NCI-H2029 (cell line): Measurements from ENCODE around the gene PORCN.

Source experiments
- DNase-seq: peaks from one replicate; lab custom pipeline; 2025; lab: John Stamatoyannopoulos, UW

The PORCN gene

DNA sequence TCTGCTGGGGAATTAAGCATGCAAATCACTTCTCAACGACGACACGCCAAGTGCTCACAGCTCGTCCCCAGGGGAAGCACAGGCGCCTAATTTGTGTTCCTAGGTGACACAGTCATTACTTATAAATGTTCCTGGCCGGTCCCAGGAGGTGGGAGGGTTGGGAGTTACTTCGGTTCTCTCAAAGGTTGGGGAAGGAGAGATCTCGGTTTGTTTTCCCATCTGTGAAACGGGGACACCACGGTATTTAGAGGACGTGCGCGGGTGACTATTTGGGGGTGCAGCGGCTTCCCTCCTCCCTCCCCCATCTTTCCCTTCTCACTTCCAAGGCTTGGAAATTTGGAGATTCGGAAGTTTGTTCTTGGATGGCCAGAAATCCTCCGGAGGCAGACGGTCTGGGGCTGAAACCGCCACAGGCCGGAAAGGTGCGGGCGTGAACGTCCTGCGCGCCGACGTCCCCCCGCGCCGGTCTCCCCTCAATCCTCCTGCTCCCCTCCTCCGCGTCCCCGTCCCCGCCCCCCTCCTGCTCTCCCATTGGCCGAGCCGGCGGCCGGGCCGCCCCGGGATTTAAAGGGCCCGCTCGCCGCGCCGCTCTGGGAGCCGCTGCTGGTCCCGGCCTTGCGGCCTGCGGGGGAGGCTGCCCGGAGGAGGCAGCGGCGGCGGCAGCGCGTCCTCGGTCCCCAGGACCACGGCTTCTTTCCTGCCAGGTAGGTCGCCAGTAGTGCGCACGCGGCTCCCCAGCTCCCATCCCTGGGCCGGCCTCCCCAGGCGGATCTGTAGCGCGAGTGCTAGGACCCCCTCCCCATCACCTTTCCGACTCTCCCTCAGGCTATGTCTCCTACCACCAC lies at the start of gene PORCN:
PORCN (plus strand) TSS at position 593 of the 845 bp plus-strand sequence. CDS start 829 bp downstream, outside the sequence.
- DNase-seq, result peak; percentile 2

DNA sequence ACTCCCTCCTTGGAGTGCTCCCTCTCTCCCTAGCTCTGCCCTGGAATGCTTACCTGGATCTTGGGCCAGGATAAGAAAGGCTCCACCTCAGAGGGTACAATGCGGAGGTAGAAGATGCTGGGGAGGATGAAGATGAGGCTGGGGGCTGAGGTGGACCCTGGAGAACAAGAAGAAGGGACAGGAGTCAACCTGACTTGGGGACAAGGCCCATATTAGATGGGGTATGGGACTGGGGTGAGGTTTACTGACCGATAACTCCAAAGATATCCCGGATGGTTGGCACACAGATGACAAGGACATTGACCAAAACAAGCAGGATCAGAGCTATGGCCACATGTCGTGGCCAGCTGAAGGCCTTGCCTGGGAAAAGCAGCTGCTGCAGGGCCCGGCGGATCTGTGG lies 49.3 kb upstream of the PORCN start:
- no peak for DNase-seq

DNA sequence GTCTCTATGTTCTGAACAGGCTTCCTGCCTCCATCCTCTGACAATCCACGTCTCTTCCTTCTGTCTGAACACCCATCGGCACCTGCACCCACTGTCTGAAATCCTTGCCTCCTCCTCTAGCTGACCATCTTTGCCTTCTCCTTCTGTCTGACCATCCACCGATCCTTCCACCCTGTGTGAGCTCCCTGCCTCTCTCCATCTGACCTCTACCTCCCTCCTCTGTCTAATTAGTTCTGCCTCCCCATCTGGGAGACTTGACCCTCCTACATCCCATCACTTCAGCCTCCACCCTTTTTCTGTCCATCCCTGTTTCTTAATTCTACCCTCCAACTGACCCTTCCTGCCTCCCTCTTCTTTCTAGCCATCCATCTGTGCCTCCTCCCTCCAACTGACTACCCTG lies 48.8 kb upstream of the PORCN start:
- no peak for DNase-seq

DNA sequence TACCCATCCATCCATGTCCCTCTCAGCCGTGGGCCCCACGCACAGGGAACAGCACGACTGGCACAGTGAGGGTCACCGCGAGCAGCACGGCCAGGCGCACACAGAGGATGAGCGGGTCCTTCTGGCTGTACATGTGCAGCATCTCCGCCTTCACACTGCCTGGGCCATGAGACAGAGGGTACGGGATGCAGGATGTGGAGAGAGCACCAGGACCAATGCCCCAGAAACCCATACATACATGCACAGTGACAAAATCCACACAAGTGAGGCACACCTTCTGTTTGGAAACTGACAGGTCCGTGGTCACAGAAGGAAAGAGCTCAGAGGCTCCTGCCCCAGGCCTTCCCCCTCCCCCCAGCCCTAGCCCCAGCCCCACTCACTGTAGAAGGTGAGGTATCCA lies 48.2 kb upstream of the PORCN start:
- no peak for DNase-seq

DNA sequence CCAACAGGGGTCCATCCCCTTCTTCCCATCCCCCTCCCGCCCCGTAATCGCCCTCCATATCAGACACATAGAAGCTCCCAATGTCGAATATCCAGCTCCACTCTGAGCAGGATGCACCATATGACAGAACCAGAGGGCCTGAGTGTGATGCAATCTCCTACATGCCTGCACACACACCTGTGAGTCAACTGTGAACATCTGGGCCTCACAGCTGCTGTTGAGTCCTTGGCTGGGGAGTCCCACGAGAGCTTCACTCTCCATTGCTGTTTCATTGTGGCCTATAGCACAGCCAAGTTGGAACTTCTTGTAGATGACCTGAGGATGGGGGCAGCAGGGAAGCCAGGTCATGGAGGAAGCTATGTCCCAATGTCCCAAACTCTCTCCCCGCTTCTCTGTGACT lies 47.0 kb upstream of the PORCN start:
- DNase-seq, result no peak

DNA sequence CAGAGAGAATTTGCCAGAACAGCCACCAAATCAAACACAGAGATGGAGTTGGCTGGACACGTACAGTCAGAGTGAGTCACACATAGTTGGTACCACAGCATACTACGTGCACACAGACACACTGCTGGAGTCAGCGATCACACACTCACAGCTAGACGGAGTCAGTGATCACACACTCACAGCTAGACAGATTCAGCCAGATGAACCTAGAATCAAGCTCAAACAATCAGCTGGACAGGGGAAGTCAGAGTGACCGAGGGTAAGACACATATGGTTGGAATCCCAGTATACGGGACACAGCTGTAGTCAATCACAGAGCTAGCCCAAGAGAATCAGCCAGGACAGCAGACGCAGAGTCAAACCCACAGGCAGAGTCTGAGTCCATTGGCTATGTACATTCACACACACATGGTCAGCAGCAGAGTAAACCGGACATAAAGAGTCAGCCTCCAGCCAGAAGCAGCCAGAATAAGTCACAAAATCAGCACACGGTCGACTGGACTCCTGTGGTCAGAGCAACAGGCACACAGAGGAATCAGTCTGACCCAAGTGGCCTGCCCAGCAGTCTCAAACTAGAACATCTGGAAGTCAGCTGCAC lies 43.4 kb upstream of the PORCN start:
- DNase-seq, result no peak

DNA sequence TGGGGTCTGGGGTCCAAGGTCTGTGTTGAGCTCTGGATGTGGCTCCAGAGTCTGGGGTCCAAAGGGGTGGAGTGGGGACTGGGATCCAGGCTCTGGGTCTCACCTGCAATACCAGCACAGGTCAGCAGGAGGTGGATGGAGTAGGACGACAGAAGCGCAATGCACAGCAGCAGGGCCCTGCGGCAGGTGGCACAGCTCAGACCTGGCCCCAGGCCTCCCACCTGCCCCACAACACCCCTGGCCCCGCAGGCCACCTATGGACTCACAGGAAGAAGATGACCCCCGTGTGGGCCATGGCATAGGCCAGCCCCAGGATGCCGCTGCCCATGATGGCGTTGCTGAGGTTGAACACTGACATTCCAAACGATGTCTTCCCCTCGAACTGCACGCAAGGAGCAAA lies 42.1 kb upstream of the PORCN start:
- no peak for DNase-seq

DNA sequence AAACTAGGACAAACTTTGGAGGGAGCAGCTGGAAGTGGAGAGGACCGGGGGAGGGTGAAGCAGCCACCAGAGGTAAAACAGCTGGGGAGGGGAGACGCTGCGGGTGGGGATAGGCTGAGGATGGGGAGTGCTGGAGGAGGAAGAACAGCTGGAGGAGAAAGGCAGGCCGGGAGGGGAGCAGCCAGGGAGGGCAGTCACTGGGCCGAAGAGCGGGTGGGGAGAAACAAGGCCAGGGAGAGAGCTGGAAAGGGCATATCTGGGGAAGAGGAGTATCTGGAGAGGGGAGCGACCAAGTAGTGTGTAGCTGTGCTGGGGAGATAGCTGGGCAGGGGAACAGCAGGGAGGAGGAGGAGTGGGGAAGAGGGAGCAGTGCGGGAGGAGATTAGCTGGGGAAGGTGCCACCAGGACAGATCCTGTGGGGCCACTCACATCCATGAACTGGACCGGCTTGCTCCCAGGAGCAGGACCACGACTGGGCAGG lies 41.5 kb upstream of the PORCN start:
- no peak for DNase-seq

DNA sequence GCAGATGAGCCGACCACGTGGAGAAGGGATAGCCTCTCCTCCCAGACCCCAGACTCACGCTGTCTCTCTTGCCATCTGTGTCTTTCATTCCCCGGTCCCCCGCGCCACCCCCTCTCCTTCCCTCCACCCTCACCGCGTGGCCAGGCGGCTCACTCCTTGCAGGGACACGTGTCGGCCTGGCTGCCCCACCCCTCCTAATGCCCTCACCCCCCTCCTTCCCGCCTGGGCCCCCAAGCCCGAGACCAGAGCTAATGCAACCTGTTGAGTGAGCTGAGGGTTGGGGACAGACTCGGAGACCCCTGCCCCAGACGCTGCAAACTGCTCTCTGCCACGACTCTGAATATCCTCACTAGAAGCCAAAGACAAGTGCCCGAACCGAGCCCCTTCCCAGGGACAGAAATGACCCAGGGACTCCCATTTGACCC lies 40.5 kb upstream of the PORCN start:
- no peak for DNase-seq

DNA sequence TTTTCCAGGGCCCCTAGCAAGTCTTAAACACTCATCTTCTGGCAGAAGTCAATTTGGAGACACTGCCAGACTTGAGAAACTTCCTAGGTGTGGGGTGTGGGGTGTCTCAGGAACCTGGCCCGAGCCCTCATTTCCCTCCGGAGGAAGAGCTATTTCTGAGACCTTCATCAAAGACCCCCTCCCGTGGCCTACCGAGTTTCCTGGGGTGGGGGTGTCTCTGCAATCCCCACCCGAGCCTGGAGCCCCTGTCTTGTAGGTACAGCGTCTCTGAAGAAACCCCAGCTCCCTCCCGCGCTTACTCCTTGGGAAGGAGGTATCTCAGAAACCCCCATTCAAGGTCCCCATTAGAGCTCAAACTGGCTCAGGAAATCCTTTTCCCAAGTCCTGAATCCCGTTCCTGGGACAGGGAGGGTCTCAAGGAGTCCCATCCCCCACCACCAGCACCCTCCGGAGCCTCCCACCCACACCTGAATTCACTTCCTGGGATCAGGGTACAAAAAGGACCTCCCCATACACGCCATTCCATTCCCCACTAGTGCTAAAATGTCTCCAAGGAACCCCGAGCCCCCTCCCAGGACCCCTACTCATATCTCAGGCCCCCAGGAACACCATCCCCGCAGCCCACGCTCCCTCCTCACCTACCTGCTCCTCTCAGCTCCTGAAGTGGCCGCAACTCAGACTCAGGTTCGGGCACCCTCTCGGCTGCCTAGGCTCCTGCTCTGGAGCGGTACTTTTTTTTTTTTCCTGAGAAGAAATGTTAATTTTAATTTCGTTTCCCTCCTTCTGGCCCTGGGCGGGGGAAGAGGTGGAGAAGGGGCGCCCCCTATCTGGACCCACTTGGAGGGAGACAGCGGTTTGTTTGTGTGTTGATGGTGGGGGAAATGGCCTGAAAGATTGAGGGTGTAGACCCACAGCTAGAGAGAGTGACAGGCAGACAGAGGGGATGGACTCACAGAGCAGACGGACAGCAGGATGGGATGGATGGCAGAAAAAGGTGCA lies 39.8 kb upstream of the PORCN start:
- DNase-seq, result no peak

DNA sequence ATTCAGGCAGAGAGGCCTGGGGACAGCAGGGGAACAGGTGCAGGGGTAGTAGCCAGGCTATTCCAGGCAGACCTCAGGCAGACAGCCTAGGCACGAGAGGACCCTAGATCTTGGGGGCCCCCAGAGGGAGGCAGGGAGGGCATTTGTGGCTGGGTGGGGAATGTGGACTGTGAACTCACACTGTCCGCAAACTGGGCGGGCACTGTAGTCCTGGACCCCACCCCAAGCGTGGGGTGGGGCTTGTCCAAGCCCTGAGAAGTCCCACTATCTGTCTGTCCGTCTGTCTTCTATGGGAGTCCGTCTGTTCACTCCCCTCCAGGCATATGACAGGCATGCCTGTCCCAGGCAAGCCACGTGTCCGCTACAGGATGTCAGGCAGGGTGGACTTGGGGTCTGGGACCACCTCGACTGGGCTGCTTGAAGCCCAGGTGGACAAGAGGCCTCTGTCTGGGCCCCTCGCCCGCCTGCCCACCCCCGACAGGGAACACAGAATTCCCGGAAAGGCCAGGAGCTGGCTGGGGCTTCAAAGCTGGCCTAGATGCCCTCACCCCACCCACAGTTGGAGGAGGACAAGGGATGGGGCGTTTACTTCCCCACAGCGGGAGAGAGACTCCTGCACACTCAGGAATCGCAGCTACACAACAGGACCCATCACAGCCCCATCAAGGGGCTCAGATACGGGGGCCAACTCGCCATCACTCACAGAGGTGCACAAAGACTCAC lies 38.5 kb upstream of the PORCN start, which contains the start of gene SLC38A5:
SLC38A5 (minus strand) TSS at position 151 of the 723 bp plus-strand sequence. CDS start 2,336 bp downstream, outside the sequence.
- DNase-seq, result no peak

DNA sequence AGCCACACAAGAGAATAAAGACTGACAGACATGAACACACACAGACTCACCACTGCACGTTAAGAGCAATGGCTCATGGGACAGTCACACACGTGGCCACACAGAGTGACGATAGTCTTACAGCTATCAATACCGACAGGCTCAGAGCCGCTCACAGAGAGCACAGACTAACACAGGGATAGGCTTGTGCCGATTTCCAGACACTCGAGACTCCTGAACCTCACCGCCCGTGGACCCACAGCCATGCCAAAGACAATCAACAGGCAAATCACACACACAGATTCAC lies 38.0 kb upstream of the PORCN start:
- DNase-seq, result no peak

DNA sequence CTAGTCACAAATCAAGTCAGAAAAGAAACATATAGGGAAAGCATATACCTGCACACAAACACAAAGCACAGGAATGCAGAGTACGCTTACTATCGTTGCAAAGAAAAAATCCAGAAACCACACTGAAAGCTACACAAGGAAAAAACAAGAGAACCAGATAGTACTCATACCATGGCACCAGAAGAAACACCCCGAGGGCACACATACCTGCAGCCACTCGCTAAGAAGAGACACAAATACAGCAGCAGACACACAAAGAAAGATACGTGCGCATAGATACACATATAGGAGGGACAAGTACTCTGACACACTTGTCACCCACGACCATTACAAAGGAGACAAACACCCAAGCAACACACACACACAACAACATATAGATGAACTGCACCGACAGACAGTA lies 37.3 kb upstream of the PORCN start:
- no peak for DNase-seq

DNA sequence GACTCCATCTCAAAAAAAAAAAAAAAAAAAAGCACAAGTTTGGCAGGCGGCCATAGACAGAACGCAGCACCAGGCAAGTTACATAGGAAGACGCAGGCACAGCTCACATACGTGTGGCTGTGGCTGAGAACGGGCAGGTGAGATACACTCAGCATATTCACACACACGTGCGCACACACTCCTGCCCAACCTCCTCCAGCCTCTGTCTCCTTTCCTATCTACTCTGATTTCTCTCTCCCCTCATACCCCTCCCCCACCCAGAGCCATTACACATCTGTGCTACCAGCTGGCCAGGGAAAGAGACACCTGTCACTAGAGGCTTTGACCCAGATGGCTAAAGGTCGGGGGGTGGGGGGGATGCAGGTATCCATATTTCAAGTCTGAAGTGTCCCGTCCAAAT lies 36.6 kb upstream of the PORCN start:
- DNase-seq, result no peak

DNA sequence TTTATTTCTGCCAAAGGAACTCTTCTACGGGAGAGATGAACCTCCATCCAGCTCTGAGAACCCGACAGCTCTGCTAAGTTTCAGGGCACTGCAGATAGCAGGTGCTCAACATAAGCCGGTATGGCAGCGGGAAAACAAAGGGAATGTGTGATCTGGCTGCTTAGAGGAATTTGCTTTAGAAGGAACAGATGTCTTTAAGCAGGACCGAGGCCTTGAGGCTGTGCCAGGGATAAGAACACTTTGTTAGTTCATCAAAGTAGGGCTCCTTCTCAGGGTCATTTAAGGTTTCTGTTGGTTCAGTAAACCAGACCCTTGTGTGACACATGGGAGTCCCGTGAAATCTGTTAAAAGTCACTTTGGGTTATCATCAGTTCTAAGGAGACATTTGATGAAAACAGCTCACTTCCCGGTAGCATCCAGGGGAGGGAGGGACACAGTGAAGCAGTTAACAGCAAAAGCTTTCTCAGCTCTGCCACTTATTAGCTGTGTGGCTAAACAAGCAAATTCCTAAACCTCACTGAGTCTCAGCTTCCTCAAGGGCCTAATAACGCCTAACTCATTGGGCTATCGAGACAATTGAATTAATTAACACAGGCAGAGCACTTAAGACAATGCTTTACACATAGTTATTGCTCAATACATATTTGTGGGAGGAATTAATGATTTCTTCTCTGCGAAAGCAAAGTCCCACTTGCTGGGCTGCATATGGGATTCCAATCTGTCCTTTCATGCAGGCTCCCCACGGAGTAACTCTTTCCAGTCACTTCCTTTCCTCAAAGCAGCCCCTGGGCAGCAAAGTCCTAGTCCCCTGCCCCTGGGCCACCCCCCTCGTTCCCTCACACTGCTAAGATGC lies 35.7 kb upstream of the PORCN start:
- no peak for DNase-seq

DNA sequence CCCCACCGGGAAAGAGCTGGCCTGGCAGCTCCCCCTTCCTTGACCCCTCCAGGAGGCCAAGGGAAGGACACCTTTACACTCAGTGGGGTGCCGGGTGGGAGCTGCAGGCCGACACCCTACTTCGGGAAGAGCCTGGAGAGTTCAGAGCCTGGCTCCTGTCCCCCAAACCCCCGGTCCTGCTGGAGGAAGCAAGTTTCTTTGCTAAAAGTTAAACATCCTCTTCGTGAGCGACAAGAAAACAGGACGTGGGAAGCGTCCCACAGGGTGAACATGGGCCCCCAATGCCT lies 35.1 kb upstream of the PORCN start:
- DNase-seq, result no peak

DNA sequence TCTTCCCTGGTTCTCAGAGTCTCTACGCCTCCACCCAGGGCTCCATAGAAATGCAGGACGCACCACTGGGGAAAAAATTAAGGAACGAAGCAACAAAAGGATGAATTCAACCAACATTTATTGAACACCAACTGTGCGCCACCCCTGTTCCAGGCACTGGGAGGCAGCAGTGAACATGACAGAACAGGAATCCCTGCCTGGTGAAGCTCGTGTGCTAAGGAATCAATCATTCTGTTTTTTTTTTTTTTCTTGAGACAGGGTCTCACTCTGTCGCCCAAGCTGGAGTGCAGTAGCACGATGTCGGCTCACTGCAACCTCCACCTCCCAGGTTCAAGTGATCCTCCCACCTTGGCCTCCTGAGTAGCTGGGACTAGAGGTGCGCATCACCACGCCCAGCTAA lies 34.7 kb upstream of the PORCN start:
- DNase-seq, result no peak

DNA sequence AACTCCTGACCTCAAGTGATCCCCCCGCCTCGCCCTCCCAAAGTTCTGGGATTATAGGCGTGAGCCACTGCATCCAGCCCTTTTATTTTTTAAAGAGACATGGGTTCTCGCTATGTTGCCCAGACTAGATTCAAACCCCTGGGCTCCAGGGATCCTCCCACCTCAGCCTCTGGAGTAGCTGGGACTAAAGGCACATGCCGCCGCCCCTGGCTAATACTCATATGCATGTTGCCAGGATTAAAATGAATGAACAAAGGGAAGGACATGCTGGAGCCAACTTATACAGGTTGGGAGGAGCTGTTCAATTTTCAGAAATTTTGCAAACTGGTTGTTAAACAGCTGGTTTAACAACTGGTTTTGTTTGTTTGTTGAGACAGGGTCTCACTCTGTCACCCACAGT lies 34.2 kb upstream of the PORCN start:
- no peak for DNase-seq

DNA sequence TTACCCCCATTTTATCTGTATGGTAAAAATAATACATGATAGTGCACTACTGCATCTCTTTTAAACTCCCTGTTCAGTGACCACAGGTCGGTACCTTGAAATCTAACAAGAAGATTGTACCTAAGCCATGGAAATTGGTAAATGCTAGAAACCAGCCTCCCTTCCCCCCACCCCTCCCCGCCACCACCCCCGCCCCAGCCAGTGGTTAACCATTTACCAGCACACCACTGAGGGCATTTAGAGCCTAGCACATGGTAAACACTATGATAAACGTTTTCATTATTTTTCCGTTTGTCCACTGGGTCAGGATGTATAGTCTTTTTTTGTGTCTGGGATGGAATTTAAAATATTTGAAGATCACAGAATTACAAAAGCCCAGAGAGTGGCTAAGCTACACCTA lies 33.5 kb upstream of the PORCN start:
- no peak for DNase-seq

DNA sequence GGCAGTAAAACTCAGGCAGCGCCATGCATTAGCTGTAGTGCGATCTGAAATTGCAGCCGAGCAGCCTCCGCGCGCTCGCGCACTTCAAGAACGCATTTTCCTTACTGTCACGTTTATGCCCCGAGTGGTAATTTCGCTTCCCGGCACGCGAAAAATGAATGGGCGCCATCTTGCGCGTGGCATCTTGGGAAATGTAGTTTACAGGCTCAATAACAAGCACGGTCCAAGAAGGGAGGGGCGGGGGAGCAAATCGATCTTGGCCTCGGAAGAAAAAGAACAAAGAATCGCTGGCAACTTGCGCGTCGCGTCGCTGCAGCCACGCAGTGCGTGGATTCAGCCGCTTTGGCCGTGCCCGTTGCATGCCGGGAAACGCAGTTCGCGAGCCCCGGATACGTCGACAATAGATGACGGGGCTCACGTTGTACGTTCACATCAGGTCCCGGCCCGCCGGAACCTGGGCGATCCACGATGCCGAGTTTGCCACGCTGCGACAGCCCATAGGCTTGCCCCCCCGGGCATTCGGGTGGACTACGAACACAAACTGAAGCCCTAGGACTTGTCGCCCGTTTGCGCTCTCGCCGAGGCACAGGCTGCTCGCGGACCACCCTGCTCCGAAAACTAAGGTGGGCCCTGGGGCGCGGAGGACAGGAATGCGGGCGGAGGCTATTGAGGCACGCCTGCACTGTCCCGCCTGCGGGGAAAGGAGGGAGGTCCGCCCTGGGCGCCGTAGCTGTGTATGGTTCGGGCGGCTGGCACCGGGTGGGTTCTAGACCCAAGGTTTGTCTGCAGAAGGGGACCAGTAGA lies 32.8 kb upstream of the PORCN start, which contains the start of gene FTSJ1:
FTSJ1 (plus strand) TSS at position 426 of the 804 bp plus-strand sequence. CDS start 1,849 bp downstream, outside the sequence.
- peak; percentile 62 for DNase-seq
